Type B pancreatic cell (in vitro differentiated cells): ENCODE results near the gene ZNF426. TPM values are rescaled to one million over a fixed set of nuclear protein-coding genes. Genes with fewer than 3 reads are reported as not detected.

Experiments used
- DNase-seq: peaks from one replicate; pipeline ENCODE4 v3.0.0; 2021; ENCODE audit warnings: mixed read lengths; ENCODE audit not compliant: unreplicated experiment; ENCODE audit errors: extremely low spot score
- H3K27ac Mint-ChIP-seq: 2 replicates; pipeline ENCODE4 v1.8.0; 2021; ENCODE audit warnings: mild to moderate bottlenecking, mixed read lengths
- H3K27me3 Mint-ChIP-seq: 2 replicates; pipeline ENCODE4 v1.8.0; 2021; ENCODE audit warnings: mixed read lengths
- H3K36me3 Mint-ChIP-seq: 2 replicates; pipeline ENCODE4 v1.8.0; 2021; ENCODE audit warnings: mixed read lengths
- H3K4me1 Mint-ChIP-seq: one replicate; pipeline ENCODE4 v1.8.0; 2021; ENCODE audit warnings: mixed read lengths; ENCODE audit not compliant: unreplicated experiment
- H3K4me3 Mint-ChIP-seq: 2 replicates; pipeline ENCODE4 v1.8.0; 2021; ENCODE audit warnings: mild to moderate bottlenecking, mixed read lengths
- H3K9me3 Mint-ChIP-seq: 2 replicates; pipeline ENCODE4 v1.8.0; 2021; ENCODE audit warnings: mixed read lengths
- CTCF ChIP-seq: fragments of 200-600 bp; sonication (generic); conservative IDR thresholded peaks from 2 replicates; pipeline ENCODE4 v1.5.0; 2021; ENCODE audit warnings: antibody characterized with exemption, mild to moderate bottlenecking
- total RNA-seq: library from RNA; stranded (reverse); gene quantifications from 2 replicates; pipeline ENCODE4 v1.2.1, GENCODE V29; 2021; ENCODE audit warnings: low replicate concordance

Gene ZNF426
- total RNA-seq, 1 donor from 2014 or later, result 32.1 TPM

- no peak for DNase-seq
- Mint-ChIP-seq H3K27ac (no peak overlapping the region), H3K36me3 (no peaks in the 10 kb centered on the region), H3K4me3 (no peak overlapping the region), H3K9me3 (peaks cover 8% of the 10 kb centered on the region), H3K4me1 (no peaks in the 10 kb centered on the region), H3K27me3 (no peaks in the 10 kb centered on the region)
- no peak for TF ChIP-seq CTCF
Observed at GRCh38 chr19:9474975-9475374, 63.5 kb downstream of the ZNF426 start.

Other genes with a start within 250 kb of the ZNF426 start
- gene ZNF699, start 228.8 kb downstream of the ZNF426 start, total RNA-seq, result 6.0 and 7.3 TPM in 2 replicates
- 19.6 and 33.2 TPM in 2 replicates for gene ZNF559, start 214.5 kb downstream of the ZNF426 start, total RNA-seq
- 4.1 and 10.6 TPM in 2 replicates for gene ZNF177, start 175.6 kb downstream of the ZNF426 start, total RNA-seq
- 38.3 and 40.1 TPM in 2 replicates for gene ZNF266, start 103.1 kb downstream of the ZNF426 start, total RNA-seq
- gene ZNF560, start 40.0 kb downstream of the ZNF426 start, total RNA-seq, result 0.10 TPM in 1 of 2 replicates, not detected in the other
- 58.7 and 60.0 TPM in 2 replicates for gene ZNF121, start 45.9 kb upstream of the ZNF426 start, total RNA-seq
- 86.2 and 93.7 TPM in 2 replicates for gene ZNF561, start 82.6 kb upstream of the ZNF426 start, total RNA-seq
- gene ZNF562, start 136.5 kb upstream of the ZNF426 start, total RNA-seq, result 22.5 and 24.4 TPM in 2 replicates
- gene ZNF846, start 230.1 kb upstream of the ZNF426 start, total RNA-seq, result 9.8 and 17.4 TPM in 2 replicates